Measurements from ENCODE around the gene HACD3.
"Not testable (repeated sequence)": the region's sequence is repeated elsewhere in the genome, so short reads cannot be mapped to it uniquely, and the experiment has no call there.

The HACD3 gene, protein sequence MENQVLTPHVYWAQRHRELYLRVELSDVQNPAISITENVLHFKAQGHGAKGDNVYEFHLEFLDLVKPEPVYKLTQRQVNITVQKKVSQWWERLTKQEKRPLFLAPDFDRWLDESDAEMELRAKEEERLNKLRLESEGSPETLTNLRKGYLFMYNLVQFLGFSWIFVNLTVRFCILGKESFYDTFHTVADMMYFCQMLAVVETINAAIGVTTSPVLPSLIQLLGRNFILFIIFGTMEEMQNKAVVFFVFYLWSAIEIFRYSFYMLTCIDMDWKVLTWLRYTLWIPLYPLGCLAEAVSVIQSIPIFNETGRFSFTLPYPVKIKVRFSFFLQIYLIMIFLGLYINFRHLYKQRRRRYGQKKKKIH

DNA sequence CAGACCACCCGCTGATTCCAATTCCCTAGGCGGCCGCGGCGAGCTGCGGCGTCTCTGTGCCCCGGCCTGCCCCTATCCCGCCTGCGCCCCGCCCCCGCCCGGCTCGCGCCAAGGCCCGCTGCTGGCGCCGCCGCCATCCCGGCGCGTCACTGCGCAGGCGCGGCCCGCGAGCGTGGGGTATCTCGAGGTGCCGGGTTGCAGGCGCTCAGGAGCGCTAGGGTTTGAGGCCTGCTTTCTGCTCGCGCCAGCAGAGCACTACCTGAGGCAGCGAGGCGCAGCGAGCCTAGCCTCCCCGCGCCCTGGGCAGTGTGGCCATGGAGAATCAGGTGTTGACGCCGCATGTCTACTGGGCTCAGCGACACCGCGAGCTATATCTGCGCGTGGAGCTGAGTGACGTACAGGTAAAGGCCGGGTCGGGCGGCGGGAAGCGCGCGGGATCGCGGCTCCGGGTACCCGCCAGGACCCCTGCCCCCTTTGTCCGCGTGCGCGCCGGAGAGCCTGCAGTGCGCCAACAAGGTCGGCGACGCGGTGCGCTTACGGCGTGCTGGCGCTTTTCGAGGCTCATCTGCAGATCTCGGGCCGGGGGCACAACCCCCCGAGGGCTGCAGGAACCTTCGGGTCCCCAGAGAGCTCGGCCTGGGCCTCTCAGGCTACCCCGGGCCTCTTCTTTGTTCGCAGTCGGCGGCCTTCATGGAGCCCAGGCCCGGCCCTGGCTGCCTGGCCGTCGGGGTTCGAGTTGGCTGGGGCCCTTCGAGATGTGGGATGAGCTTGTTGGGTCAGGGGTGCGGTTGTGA, at the start of gene HACD3:
Gene HACD3 (plus strand): TSS at position 146 of the 794 bp plus-strand sequence. CDS start 169 bp downstream, at position 315.
- DNase-seq: peak; percentile 81

DNA sequence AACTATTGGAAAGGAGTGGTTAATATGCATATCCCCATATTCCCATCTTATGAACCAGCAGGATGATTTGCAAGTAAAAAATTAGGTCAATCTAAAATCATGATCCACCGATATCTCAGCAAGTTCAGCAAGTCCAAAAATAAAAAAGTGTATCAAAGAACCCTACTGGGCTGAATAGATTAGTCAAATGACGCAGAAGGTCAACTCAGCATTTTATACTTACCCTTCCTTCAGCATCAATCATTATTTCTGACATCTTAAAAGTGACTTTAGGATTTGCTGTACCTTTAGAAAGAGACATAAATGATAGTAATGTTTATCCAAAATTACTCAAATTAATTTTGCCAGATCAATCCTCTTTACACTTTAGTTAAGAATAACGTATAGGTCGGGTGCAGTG, 45.4 kb upstream of the HACD3 start:
- DNase-seq: no peak

DNA sequence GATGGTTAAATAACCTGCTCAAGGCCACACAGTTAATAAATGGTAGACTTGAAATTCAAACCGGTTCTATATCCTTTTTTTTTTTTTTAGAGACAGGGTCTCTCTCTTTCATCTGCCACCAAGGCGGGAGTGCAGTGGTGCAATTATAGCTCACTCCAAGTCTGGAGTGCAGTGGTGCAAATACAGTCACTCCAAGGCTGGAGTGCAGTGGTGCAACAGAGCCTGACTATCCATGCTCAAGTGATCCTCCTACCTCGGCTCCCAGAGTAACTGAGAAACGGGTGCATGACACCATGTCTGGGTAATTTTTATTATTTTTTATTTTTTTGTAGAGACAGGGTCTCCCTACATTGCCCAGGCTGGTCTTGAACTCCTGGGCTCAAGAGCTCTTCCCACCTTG, 36.2 kb upstream of the HACD3 start:
- DNase-seq: no peak

DNA sequence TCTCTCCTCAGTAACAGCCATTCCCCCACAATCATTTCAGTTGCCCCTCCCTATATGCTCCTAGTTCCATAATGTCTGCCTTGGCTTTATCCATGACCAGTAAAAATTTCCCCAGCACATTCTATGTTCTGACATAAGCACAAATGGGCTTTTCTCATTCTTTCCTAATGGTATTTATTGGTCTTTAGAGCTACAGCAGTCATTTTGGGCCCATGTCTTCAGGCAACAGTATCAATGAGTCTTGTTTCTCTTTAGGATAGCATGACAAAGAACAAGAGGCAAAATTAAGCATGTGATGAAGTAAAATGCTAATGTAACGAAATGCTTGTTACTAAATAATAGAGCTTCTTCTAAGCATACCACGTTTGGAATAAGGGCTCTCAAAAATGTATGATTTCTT, 20.9 kb upstream of the HACD3 start:
- DNase-seq: no peak

DNA sequence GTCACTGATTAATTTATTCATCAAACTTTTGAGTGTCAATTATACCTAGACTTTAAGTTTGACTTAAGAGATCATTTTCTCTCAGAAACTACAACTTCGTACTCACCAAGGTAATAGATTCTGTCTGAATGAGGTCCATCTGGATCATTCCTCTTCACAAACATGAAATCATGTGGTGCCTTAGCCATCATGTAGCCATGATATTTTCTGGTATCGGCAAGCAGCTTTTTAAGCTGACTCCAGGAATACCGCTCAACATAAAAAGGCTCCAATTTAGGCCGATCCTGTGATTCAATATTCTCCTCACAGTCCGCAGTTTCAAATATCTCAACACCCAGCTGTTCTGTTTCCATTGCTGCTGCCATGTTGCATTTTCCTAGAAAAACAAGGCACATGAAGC, 18.1 kb upstream of the HACD3 start:
- DNase-seq: no peak

DNA sequence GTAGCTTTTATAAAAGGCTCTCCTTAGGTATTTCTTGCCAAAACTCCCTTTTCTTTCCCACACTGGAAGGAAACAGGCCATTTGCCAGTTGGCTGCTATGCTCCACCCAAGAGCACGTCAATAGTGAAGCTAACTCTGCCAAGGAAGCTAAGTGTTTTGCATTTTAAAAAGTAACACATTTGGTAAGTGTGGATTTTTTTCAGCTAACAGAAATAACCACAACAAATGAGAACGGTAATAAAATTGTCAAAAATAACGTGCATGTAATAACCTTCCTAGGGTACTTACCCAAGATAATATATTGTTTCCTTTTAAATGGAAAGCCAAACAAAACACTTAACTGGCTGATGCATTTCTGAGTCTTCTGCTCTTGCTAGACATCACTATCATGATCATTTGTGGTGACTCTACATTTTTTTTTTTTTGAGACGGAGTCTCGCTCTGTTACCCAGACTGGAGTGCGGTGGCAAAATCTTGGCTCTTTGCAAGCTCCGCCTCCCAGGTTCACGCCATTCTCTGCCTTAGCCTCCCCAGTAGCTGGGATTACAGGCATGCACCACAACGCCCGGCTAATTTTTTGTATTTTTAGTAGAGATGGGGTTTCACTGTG, 17.4 kb upstream of the HACD3 start:
- no peak for DNase-seq

DNA sequence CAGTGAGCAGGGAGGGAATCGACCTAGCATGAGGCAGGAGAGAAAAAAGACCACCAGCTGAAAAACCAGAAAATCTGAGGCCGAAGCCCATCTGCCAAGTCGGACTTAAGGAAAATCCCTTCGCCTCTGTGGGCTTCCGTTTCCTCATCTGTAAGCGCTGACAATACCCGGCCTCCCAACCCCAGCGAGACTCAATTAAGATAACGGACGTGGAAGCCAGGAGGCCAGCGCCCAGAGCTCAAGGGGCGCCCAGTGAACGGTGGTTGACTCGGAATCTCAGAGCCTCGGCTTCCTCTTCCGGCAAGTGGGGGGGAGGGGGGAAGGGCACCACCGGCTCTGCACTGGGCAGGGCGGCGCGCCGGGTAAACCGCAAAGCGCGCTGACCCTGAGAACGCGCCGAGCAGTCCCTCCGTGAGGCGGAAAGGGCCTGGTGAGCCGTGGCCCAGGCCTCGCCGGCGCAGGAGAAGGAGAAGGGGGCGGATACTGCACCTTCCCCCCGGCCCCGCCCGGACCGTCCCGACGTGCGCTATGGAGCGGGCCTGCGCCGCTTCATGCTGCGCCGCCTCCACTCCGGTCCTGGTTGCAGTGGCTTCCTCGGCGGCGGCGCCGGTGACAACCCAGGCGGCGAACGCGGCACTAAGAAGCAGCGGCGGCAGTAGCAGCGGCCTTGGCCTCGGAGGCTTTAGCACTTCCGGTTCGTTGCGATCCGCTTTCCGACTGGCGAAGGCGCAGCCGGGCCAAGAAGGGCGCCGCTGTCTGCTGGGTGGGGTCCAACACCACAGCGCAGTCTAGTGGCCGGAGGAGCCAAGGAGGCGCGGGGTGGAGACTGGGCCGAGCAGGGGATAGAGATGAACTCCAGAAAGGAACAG, 13.0 kb upstream of the HACD3 start, which contains the start of gene DPP8:
Gene DPP8 (minus strand): TSS at position 693 of the 869 bp plus-strand sequence. CDS start 5,136 bp downstream, outside the sequence.
- peak; percentile 95 for DNase-seq

DNA sequence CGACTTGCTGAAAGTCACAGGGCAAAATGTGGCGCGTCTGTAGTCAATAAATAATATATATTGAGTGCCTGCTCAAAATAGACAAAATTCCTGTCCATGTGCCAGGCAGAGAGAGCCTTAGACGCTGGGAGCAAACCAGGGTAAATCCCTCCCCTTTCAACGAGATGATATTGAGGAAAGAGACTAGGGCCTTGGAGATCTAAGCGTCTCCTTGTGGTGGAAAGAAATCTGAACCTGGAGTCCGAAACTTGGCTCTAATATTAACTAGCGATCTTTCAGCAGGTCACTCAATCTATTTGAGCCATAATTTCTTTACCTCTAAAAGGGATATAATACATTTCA, 12.4 kb upstream of the HACD3 start:
- DNase-seq: no peak

DNA sequence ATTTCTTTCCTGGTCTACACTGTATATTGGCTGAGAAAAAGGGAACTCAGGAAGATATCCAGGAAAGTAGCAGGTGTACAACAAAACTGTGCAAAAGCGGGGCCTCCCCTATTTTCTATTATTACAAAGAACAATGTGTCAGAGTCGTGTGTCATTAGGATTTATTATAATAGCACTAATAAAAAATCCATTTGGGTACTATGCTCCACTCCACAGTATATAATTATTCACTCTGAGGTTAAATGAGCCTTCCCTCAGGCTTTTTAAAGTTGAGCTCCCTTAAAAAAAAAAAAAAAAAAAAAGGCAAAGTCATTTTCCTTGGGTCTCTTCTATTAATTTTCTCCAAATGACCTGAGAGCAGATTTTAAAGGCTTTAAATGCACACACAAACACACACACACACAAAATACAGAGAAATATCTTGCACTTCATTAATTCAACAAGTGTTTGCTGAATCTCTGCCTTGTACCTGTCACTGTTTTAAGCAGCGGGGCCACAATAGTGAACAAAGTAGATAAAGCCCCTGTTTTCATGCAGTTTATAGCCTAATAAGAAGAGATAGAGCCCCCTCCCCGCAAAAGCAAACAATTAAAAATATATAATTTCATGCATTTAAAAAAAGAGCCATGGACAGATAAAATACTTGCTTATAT, 11.5 kb upstream of the HACD3 start:
- DNase-seq: no peak

DNA sequence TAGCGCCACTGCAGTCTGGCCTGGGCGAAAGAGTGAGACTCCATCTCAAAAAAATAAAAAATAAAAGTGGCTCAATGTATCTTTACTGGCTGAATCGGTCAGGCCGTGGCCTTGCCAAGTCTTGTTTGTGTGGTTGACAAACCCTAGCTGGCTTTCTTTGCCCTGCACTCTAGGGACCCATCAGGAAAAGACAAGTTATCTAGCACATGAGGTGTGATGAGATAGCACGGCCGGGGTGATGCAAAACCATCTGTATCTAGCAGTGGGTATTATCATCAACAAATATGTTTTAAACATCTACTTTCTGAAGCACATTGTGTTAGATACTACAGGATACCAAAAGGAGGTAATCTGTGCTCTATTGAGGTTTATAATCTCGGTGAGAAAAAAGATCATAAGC, 8.9 kb upstream of the HACD3 start:
- no peak for DNase-seq

DNA sequence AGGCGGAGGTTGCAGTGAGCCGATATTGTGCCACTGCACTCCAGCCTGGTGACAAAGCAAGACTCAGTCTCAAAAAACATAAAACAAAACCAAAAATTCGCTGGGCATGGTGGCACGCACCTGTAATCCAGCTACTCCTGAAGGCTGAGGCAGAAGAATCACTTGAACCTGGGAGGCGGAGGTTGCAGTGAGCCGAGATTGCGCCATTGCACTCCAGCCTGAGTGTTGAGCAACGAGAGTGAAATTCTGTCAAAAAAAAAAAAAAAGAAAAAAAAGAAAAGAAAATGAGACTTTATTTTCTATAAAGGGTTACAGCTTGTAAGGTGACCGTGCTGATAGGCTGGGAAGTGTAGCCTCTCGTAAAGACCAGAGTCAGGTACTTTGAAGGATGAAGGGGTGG, 6.0 kb upstream of the HACD3 start:
- no peak for DNase-seq

DNA sequence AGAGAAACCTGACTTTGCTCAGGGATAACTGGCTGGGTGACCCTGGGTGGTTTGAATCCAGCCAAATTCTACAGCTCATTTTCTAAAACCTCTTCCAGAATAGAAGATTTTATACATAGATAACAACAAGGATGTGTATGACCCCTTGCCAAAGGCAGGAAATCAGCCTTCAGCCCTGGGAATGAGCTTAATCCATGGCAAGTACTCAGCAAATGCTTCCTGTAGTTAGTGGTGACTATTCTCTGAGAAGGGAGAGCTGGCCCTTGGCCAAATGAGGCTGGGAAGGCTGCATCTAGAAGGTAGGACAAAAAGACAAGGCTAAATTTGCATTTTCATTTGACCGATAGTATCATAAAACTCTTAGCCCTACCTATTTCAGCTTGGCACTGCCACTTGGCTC, 4.6 kb upstream of the HACD3 start:
- peak; percentile 19 for DNase-seq

DNA sequence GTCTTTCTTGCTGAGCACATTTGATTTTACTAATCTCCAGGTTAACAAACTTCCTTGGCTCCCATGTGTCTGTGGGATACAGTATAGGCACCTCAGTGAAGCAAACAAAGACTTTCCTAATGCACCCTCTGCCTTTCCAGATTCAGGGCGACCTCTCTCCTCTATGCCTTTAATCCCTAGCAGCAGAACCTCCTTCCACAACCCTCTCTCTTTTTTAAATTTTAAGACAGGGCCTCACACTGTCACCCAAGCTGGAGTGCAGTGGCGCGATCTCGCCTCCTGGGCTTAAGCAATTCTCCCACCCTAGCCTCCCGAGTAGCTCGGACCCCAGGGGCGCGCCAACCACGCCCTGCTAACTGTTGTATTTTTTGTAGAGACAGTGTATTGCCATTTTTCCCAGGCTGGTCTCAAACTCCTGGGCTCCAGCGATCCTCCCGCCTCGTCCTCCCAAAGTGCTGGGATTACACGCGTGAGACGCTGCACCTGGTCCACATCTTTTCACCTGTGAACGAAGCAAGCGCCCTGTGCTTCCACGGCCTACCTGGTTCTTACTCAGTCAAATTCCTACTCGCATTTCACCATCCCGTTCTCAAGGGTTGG, 1.7 kb upstream of the HACD3 start:
- DNase-seq: no peak

DNA sequence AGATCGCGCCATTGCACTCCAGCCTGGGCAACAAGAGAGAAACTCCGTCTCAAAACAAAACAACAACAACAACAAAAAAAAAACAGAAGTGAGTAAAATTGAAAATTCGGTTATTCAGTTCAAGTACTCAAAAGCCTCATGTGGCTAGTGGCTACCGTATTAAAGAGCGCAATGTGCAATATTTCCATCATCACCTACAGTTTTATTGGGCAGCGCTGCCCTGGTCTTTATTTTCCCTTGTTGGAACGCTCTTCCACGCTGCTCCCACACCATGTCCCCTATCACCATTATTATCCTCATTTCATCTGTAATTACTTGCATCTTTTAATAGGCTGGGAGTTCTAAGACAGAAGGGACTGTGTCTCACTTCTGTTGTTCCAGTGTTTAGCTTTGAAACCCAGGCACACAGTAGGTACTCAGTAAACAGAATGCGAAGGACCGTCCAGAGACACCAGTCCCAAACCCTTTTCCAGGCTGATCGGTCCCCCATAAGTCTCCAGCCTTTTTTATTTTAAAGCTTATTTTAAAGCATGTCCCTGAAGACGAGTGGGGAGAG, 423 bp upstream of the HACD3 start:
- DNase-seq: no peak

DNA sequence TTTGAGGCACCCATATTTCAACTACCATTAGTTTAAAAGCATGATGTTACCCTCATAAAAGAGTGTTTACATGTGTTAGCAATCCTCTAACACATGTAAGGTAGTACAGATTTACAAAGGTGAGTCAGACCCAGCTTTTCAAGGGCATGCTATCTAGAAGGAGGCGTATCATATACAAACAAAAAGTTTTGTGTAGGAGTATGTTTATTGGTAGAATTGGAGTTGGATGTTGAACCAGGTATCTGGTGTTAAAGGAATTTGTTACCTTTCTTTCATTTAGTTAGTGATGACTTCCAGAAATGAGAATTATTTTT, 2.4 kb downstream of the HACD3 start:
- peak; percentile 59 for DNase-seq

DNA sequence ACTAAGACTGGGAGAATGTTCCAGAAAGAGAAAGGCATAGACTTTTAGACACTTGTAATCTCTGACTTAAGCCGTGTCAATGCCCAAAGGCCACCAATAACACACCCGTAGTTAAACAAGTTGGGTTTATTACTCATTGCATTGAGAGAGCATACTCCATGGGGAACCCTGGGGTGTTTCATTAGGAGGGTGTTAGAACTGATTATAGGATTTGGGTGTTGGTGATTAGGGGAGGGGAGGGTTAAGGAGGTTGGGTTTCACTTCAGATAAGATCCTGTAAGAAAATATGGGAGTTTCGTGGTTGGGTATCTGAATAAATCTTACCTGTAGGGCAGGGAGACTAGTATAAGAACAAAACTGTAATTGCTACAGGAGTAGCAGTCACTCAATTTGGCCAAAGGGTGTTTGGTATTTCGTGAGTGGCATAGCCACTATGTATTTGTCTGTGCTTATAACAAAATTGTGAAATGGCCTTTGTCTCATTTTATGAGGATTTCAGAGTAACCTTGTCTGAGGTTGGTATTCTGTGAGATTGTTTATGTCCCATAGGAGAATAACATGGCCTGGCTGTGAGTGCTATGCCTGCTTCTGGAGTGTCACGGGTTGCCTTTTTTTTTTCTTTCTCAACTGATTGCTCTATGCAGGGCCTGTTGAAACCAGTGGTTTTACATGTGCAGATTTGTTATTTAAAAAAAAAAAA, 2.9 kb downstream of the HACD3 start:
- DNase-seq: no peak

DNA sequence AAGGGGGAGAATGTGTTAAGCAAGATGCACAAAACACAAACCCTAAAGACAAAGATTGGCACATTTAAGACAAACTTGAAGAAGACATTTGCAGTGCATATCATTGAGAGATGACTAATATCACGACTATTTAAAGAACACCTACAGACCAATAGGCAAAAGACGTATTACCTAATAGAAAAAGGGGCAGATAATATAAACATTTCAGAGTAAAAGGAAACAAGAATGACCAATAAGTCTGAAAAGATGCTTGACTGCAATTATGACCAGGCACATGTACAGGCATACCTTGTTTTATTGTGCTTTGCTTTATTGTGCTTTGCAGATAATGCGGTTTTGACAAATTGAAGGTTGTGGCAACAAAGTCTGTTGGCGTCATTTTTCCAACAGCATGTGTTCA, 4.9 kb downstream of the HACD3 start:
- peak; percentile 47 for DNase-seq

DNA sequence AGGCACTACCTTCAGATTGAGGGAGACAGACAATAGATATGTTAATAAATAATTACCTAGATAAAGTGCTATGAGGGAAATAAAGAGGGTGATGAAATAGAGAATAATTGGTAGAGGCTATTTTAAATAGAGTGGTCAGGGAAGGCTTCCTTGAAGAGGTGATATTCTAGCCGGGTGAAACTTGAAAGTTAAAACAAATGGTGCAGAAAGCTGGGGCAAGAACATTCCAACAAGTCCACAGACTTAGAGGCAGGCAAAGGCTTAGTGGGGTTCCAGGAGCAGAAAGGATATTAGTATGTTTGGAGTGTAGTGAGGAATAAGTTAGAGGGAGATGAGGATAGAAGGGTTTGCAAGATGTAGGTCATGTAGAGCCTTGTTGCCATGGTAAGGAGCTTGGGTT, 10.1 kb downstream of the HACD3 start:
- no peak for DNase-seq

DNA sequence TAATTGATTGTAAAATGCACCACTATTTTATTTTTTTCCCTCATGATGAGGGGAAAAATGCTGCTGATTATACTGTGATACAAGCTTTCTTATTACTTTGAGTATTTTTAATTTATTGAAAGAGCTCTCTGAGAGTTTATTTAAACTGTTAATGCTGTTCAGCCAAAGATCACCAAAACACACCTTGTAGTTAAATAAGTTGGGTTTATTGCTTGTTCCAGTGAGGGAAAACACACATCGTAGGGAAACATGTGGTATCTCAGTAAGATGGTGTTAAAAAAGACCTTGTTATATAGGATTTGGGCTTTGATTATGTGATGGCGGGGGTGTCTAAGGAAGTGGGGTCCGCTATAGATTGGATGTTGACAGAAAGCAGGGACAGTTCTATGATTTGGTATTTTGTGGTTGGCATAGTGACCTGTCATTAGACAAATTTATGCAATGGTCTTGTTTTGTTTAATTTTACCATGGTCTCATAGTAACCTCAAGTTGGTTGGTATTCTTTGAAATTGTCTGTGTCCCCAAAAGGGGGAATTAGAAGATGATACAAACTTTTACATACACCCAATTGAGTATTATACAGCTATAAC, 11.1 kb downstream of the HACD3 start:
- DNase-seq: no peak

DNA sequence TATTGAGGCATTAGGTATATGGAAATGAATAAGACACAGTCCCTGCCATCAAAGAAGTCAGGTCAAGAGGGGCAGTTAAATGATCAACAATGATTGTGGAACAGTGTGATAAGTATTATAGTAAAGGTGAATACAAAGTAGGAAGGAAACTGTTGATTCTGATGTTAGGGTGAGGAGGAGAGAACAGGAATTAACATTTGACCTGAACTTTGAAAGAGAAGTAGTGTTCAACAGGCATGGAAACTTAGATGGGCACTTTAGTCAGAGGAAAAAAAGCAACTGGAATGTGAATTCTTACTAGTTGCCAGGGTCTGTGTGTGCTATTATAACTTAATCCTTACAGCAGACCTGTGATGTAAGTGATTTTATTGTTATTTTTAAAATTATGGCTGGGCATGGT, 17.6 kb downstream of the HACD3 start:
- DNase-seq: no peak

DNA sequence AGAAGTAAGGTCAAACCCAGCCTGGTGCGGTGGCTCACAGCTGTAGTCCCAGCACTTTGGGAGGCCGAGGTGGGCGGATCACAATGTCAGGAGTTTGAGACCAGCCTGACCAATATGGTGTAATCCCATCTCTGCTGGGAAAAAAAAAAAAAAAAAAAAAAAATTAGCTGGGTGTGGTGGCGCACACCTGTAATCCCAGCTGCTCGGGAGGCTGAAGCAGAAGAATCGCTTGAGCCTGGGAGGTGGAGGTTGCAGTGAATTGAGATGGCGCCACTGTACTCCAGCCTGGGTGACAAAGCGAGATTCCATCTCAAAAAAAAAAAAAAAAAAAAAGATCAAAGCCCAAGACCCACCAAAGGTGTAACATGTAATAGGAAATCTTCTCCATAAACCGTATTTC, 19.0 kb downstream of the HACD3 start:
- not testable (repeated sequence) for DNase-seq
